ENCODE measurements around the gene COPE.

- TF ChIP-seq POLR2A (IDR thresholded peaks at IDR 0.05), result no peak
- no peak for TF ChIP-seq CTCF (IDR thresholded peaks at IDR 0.05)
- no peak for TF ChIP-seq POLR2AphosphoS5 (IDR thresholded peaks at IDR 0.05)
- no peak for TF ChIP-seq EP300 (IDR thresholded peaks at IDR 0.05)
Observed at GRCh38 chr19:18893587-18894253, 25.5 kb downstream of the COPE start.
